A549 treated with ZK216348 at 1 μM for 4 hours (cell line): ENCODE results near the gene CFAP44. TPM values are rescaled to one million over a fixed set of nuclear protein-coding genes. Genes with fewer than 3 reads are reported as not detected.

Experiments
- total RNA-seq: library from RNA; stranded (reverse); fragments of 200-300 nt; extraction: Qiagen RNA extraction; gene quantifications from 5 replicates; pipeline ENCODE4 v1.2.3, GENCODE V29; 2022; ENCODE audit warnings: low read depth

The CFAP44 gene
- total RNA-seq = 0.93 to 2.8 TPM (median 1.7 TPM) in 5 replicates

GRCh38 chr3:113441051-113441770, at the start of gene CFAP44:
Gene CFAP44, minus strand, starts transcription at chr3:113441493. Its CDS starts 7,829 bp downstream, at chr3:113433664.

Other genes with a start within 250 kb of the CFAP44 start
- gene BOC, start 229.9 kb downstream of the CFAP44 start, total RNA-seq = 5.6 to 7.1 TPM (median 6.2 TPM) in 5 replicates
- gene SPICE1, start 73.7 kb upstream of the CFAP44 start, total RNA-seq = 3.0 to 10.4 TPM (median 7.2 TPM) in 5 replicates
- gene SIDT1, start 91.1 kb upstream of the CFAP44 start, total RNA-seq = 0.42 to 0.90 TPM (median 0.58 TPM) in 5 replicates